Peyer's patch (tissue), 4 donors: ENCODE results near the gene COG2.

Experiments used
- CTCF ChIP-seq, 6 experiments: fragments of 450-650 bp in 4 of 6; fragments of 200-600 bp in 2 of 6; sonication (generic) in 1 of 6; IDR thresholded peaks; one replicate each; pipeline ENCODE4 v1.5.1; 2017 to 2019; ENCODE audit warnings: antibody characterized with exemption in 6 of 6, mild to moderate bottlenecking in 3 of 6, moderate library complexity in 1 of 6
- POLR2A ChIP-seq, 2 donors: fragments of 450-650 bp; IDR thresholded peaks; one replicate each; pipeline ENCODE4 v1.5.1; 2017; ENCODE audit warnings: antibody characterized with exemption in 2 of 2, mild to moderate bottlenecking in 2 of 2, moderate library complexity in 2 of 2

- TF ChIP-seq POLR2A (IDR thresholded peaks at IDR 0.05) (peak; percentile 61 to 74), CTCF (IDR thresholded peaks at IDR 0.05) (peak; percentile 99 to 100 (median 99))
These were observed at the start of gene COG2 for GRCh38 chr1:230642263-230642959.
